Activated naive CD4-positive, alpha-beta T cell treated with anti-CD3 and anti-CD28 coated beads, Interleukin-2, amount 50 U/mL, for 24 hours (primary cell): Measurements from ENCODE around the gene SHISA6.

ENCODE experiments used
- H3K27ac Mint-ChIP-seq: one replicate; pipeline ENCODE4 v1.8.0; 2021; ENCODE audit warnings: mild to moderate bottlenecking, mixed read lengths
- H3K27me3 Mint-ChIP-seq: one replicate; pipeline ENCODE4 v1.8.0; 2021; ENCODE audit warnings: mixed read lengths
- H3K36me3 Mint-ChIP-seq: one replicate; pipeline ENCODE4 v1.8.0; 2021; ENCODE audit warnings: mixed read lengths
- H3K4me1 Mint-ChIP-seq: one replicate; pipeline ENCODE4 v1.8.0; 2021; ENCODE audit warnings: mixed read lengths
- H3K4me3 Mint-ChIP-seq: one replicate; pipeline ENCODE4 v1.8.0; 2021; ENCODE audit warnings: mild to moderate bottlenecking, mixed read lengths
- H3K9me3 Mint-ChIP-seq: one replicate; pipeline ENCODE4 v1.8.0; 2021; ENCODE audit warnings: mixed read lengths

The SHISA6 gene

DNA sequence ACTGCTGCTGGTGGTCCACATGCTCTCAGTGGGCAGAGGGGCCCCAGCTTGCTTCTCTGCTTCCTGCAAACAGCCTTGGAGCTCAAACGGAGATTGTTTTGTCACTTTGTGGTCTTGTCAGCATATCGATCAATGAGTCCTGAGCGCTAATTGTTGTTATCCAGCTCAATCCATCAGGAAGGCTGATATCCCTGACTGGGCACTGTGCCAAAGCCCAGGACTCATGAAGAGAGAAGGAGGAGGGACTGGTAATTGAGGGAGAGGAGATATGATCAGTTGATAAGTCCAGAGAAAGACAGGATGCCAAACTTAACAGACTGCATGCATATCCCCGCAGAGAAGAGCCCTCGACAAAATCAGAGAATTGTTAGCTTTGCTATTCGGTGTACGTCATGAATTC is 298.6 kb downstream of the SHISA6 start:
- H3K36me3 Mint-ChIP-seq, result no peaks in the 10 kb centered on the region
- no peak overlapping the region for H3K4me3 Mint-ChIP-seq
- no peaks in the 10 kb centered on the region for H3K27me3 Mint-ChIP-seq
- no peak overlapping the region for H3K27ac Mint-ChIP-seq
- H3K9me3 Mint-ChIP-seq, result peaks cover under 1% of the 10 kb centered on the region
- H3K4me1 Mint-ChIP-seq, result no peaks in the 10 kb centered on the region

DNA sequence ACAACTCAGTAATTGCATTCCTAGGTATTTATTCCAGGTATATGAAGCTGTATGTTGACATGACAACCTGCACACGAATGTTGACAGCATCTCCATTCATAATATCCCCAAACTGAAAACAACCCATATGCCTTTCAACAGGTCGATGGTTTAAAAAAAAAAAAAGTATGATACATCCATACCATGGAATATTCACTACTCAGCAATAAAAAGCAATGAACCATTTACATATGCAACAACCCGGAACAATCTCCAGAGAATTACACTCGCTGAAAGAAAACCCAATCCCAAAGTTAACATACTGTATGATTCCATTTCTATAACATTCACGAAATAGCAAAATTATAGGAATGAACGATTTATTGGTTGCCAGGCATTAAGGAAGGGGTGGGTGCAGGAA is 304.0 kb downstream of the SHISA6 start:
- Mint-ChIP-seq H3K36me3 (no peaks in the 10 kb centered on the region), H3K27me3 (no peaks in the 10 kb centered on the region), H3K4me3 (no peak overlapping the region), H3K4me1 (no peaks in the 10 kb centered on the region), H3K9me3 (peaks cover 13% of the 10 kb centered on the region), H3K27ac (no peak overlapping the region)

DNA sequence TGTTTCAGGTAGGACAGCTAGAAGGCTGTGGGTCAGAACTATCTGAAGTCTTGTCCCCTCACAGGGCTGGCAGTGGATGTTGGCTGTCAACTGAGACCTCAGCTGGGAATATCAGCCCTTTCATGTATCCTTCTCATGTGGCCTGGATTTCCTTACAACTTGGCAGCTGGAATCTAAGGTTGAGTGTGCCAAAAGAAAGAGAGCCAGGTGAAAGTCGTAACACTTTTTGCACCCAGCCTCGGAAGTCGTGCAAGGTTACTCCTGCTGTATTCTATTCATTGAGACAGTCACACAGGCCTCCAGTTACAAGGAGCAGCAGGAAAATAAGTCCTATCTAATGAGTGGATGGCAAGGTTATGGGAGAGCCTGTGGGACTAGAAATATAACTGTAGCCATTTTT is 304.7 kb downstream of the SHISA6 start:
- Mint-ChIP-seq H3K36me3 (no peaks in the 10 kb centered on the region), H3K4me1 (no peaks in the 10 kb centered on the region), H3K9me3 (peaks cover 13% of the 10 kb centered on the region), H3K27ac (no peak overlapping the region), H3K27me3 (no peaks in the 10 kb centered on the region), H3K4me3 (no peak overlapping the region)

DNA sequence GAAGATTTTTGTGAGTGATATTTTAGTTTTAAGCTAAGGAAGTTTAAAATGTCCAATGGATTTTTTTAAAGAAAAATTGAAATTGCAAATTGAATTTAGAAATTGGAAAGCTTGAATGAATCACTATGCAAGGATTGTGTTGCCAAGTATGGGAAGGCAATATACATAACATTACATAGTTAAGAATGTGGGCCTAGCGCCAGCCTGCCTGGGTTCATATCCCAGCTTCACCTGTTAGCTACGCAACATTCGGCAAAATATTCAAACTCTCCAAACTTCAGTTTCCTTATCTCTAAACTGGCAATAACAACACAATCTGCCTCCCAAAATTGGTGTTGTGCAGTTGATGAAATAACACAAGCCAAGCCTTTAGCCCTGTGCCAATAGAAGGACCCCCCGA is 306.8 kb downstream of the SHISA6 start:
- Mint-ChIP-seq H3K27me3 (no peaks in the 10 kb centered on the region), H3K4me1 (no peaks in the 10 kb centered on the region), H3K36me3 (no peaks in the 10 kb centered on the region), H3K4me3 (no peak overlapping the region), H3K27ac (no peak overlapping the region), H3K9me3 (peaks cover 13% of the 10 kb centered on the region)

GRCh38 chr17:11548398-11548797 is 307.4 kb downstream of the SHISA6 start:
- Mint-ChIP-seq H3K4me3 (no peak overlapping the region), H3K36me3 (no peaks in the 10 kb centered on the region), H3K27ac (no peak overlapping the region), H3K4me1 (no peaks in the 10 kb centered on the region), H3K27me3 (no peaks in the 10 kb centered on the region), H3K9me3 (peaks cover 13% of the 10 kb centered on the region)

DNA sequence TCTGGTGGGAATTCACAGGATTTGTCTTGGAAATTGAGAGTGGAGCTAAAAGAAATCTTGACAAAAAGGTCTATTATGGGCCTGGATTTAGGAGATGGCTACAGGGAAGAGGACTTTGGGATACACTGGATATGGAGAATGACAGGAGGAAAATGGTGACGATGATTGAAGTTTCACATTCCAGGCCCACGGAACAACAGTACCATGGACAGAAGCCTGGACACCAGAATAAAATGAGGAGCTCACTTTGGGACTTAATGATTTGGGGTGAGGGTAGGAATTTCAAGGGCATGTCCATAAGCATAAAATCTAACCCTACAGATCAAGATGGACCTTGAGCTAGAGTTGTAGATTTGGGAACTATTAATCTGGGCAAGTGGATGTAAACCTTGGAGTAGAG is 309.4 kb downstream of the SHISA6 start:
- Mint-ChIP-seq H3K36me3 (no peaks in the 10 kb centered on the region), H3K4me1 (no peaks in the 10 kb centered on the region), H3K27ac (no peak overlapping the region), H3K9me3 (peaks cover 9% of the 10 kb centered on the region), H3K27me3 (no peaks in the 10 kb centered on the region), H3K4me3 (no peak overlapping the region)

- Mint-ChIP-seq H3K4me3 (no peak overlapping the region), H3K36me3 (no peaks in the 10 kb centered on the region), H3K27me3 (no peaks in the 10 kb centered on the region), H3K4me1 (no peaks in the 10 kb centered on the region), H3K9me3 (peaks cover 9% of the 10 kb centered on the region), H3K27ac (no peak overlapping the region)
Observed at GRCh38 chr17:11551442-11551841, 310.4 kb downstream of the SHISA6 start.

DNA sequence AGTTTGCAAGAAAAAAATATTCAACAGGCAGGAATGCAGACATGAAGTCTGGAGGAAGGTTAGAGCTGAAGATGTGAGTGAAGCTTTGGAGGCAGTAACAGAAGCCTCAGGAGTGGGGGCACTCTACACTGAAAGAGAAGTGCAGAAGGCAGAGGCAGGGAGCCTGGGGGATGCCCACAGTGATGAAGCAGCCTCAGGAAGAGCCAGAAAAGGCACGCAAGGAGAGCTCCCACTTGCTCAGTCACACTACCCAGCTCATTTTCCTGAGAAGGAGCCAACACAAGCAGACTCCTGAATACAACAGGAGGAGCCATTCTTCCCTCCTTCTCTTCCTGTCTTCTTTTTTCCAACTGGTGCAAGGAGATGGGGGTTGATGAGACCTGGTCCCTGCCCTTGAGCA is 312.1 kb downstream of the SHISA6 start:
- Mint-ChIP-seq H3K36me3 (no peaks in the 10 kb centered on the region), H3K27ac (no peak overlapping the region), H3K9me3 (peaks cover 4% of the 10 kb centered on the region), H3K4me3 (no peak overlapping the region), H3K4me1 (no peaks in the 10 kb centered on the region), H3K27me3 (no peaks in the 10 kb centered on the region)

GRCh38 chr17:11554042-11554441 is 313.0 kb downstream of the SHISA6 start:
- no peaks in the 10 kb centered on the region for H3K36me3 Mint-ChIP-seq
- no peaks in the 10 kb centered on the region for H3K27me3 Mint-ChIP-seq
- H3K27ac Mint-ChIP-seq, result no peak overlapping the region
- peaks cover under 1% of the 10 kb centered on the region for H3K9me3 Mint-ChIP-seq
- H3K4me1 Mint-ChIP-seq, result no peaks in the 10 kb centered on the region
- H3K4me3 Mint-ChIP-seq, result no peak overlapping the region

DNA sequence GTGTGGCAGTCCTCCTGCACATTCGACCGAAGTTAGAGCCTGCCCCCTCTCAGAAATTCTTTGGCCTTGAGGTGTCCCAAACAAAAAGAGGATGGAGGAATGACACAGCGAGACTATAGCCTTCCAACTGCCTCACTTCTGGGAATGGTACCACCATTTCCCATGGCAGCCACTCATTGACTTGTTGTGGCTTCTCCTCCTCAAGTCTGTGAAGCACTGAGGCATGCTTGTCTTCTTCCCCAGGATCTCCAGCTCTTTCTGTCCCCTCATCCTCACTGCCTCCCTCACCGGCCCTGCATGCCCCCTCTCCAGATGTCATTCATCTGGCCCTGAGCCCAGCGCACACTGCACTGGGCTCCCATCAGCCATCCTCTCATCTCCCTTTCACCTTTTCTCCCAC is 313.5 kb downstream of the SHISA6 start:
- Mint-ChIP-seq H3K9me3 (no peaks in the 10 kb centered on the region), H3K36me3 (no peaks in the 10 kb centered on the region), H3K27me3 (no peaks in the 10 kb centered on the region), H3K4me3 (no peak overlapping the region), H3K4me1 (no peaks in the 10 kb centered on the region), H3K27ac (no peak overlapping the region)

DNA sequence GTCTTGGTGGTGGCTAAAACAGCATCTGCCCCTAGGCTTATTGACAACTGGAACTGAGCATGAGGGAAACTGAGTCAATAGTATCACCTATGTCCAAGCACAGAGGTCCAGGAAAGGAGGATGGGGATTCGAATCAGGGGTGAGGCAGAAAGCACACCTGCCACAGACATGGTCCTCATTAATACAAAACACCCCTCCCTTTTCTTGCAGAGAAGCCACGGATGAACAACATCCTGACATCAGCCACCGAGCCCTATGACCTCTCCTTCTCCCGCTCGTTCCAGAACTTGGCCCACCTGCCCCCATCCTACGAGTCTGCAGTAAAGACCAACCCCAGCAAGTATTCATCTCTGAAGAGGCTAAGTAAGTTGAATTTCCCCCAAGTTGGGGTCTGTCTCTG is 314.5 kb downstream of the SHISA6 start:
- H3K9me3 Mint-ChIP-seq, result no peaks in the 10 kb centered on the region
- no peak overlapping the region for H3K27ac Mint-ChIP-seq
- no peak overlapping the region for H3K4me3 Mint-ChIP-seq
- no peaks in the 10 kb centered on the region for H3K4me1 Mint-ChIP-seq
- H3K36me3 Mint-ChIP-seq, result no peaks in the 10 kb centered on the region
- no peaks in the 10 kb centered on the region for H3K27me3 Mint-ChIP-seq

- Mint-ChIP-seq H3K27me3 (no peaks in the 10 kb centered on the region), H3K9me3 (no peaks in the 10 kb centered on the region), H3K27ac (no peak overlapping the region), H3K4me1 (no peaks in the 10 kb centered on the region), H3K4me3 (no peak overlapping the region), H3K36me3 (no peaks in the 10 kb centered on the region)
Observed at GRCh38 chr17:11557727-11558452, 316.9 kb downstream of the SHISA6 start.

DNA sequence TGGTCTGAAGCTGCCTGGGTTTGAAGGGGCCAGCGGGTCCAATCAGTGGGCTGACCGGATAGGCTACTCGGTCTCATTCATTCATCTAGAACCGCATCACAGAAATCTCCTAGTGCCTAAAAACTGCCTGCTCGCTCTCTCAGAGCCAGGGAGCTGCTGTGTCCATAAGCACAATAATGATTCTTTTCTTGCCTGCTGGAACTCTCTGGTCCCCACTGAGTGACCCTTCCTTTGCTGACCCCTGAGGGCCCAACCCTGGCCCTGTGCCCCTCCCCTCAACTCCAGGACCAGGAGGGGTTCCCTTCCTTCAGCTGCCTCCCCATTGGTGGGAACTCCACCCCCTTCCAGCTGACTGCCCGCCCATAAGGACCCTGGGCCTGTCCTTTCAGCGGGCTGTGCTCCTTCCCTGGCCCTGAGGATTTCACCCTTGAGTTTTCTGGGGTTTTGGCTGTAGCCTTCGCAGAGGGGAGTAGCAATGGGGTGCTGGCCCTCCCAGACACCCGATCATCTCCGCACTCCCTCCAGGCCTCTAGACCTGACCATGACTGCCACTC is 317.7 kb downstream of the SHISA6 start:
- no peaks in the 10 kb centered on the region for H3K27me3 Mint-ChIP-seq
- no peaks in the 10 kb centered on the region for H3K4me1 Mint-ChIP-seq
- no peaks in the 10 kb centered on the region for H3K36me3 Mint-ChIP-seq
- H3K4me3 Mint-ChIP-seq, result no peak overlapping the region
- H3K9me3 Mint-ChIP-seq, result no peaks in the 10 kb centered on the region
- no peak overlapping the region for H3K27ac Mint-ChIP-seq

DNA sequence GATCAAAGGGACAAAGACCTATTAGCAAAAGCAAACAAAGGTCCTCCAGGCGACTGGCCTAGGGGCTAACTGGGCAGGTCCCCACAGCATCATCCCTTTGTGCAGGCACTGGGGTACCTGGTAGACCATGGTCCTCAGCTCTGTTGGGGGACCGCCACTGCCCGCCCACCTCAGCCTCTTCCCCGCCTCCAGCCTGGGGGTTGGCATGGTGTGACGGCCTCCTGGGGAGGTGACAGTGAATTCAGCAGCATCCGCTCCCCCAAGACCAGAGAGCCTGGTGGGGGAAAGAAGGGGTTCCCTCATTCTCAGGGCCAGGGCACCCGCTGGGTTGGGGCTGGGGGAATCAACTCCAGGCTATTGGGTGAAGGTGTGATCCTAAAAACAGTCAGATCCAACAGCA is 318.6 kb downstream of the SHISA6 start:
- H3K36me3 Mint-ChIP-seq, result no peaks in the 10 kb centered on the region
- no peak overlapping the region for H3K27ac Mint-ChIP-seq
- H3K4me3 Mint-ChIP-seq, result no peak overlapping the region
- no peaks in the 10 kb centered on the region for H3K9me3 Mint-ChIP-seq
- no peaks in the 10 kb centered on the region for H3K4me1 Mint-ChIP-seq
- no peaks in the 10 kb centered on the region for H3K27me3 Mint-ChIP-seq

- no peak overlapping the region for H3K27ac Mint-ChIP-seq
- no peaks in the 10 kb centered on the region for H3K9me3 Mint-ChIP-seq
- no peaks in the 10 kb centered on the region for H3K36me3 Mint-ChIP-seq
- no peak overlapping the region for H3K4me3 Mint-ChIP-seq
- H3K27me3 Mint-ChIP-seq, result peaks cover under 1% of the 10 kb centered on the region
- H3K4me1 Mint-ChIP-seq, result no peaks in the 10 kb centered on the region
Observed at GRCh38 chr17:11561281-11561680, 320.3 kb downstream of the SHISA6 start.

DNA sequence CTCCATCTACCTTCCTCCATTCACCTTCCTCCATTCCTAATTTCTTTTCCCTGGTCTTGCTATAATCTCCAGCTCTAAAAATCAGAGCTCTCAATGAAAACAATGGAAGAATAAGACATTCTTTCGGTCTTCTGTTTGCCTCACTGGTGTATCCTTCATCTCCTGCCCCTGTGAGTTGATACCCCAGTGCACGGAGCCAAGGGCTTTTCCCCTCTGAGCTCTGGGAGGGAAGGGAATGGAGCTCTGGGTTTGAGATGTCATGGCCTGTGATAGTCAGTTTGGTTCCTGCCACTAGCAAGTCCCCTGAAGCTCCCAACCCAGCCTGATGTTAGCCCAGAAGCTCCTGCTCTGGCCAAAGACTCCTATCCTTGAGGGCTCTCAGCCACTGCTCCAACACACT is 320.7 kb downstream of the SHISA6 start:
- H3K9me3 Mint-ChIP-seq, result no peaks in the 10 kb centered on the region
- no peak overlapping the region for H3K27ac Mint-ChIP-seq
- peaks cover 2% of the 10 kb centered on the region for H3K27me3 Mint-ChIP-seq
- H3K36me3 Mint-ChIP-seq, result no peaks in the 10 kb centered on the region
- no peak overlapping the region for H3K4me3 Mint-ChIP-seq
- H3K4me1 Mint-ChIP-seq, result no peaks in the 10 kb centered on the region
